TTC549 (cell line): ENCODE measurements around the gene TOM1L2.
"Not testable (repeated sequence)": the region's sequence is repeated elsewhere in the genome, so short reads cannot be mapped to it uniquely, and the experiment has no call there.

ENCODE experiments used
- FAIRE-seq: peaks from 2 replicates; lab custom pipeline; 2012; peaks lifted over from hg19 to GRCh38; lab: Jason Lieb, UNC

Gene TOM1L2

GRCh38 chr17:17943281-17943984 is 28.8 kb downstream of the TOM1L2 start:
- no peak for FAIRE-seq

DNA sequence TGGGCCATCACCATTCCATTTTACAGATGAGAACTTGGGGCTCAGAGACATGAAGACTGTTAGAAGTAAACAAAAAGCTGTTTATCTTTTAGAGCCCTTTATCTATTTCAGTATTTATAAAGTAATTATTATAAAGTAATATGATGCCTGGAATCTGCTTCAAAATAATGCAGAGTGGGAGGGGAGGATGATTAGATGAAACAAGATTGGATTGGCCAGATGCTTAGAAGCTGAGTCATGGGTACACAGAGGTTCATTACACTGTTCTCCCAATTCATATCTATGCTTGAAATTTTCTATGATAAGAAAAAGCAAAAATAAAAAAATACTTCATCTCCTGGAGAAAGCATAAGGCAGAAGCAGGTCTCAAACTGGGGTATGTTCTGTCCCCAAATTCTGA is 29.4 kb downstream of the TOM1L2 start:
- FAIRE-seq: no peak

GRCh38 chr17:17941015-17941414 is 31.2 kb downstream of the TOM1L2 start:
- no peak for FAIRE-seq

- FAIRE-seq: no peak
Measured at GRCh38 chr17:17940441-17940911, 31.7 kb downstream of the TOM1L2 start.

- FAIRE-seq: not testable (repeated sequence)
Measured at GRCh38 chr17:17939941-17940340, 32.3 kb downstream of the TOM1L2 start.

DNA sequence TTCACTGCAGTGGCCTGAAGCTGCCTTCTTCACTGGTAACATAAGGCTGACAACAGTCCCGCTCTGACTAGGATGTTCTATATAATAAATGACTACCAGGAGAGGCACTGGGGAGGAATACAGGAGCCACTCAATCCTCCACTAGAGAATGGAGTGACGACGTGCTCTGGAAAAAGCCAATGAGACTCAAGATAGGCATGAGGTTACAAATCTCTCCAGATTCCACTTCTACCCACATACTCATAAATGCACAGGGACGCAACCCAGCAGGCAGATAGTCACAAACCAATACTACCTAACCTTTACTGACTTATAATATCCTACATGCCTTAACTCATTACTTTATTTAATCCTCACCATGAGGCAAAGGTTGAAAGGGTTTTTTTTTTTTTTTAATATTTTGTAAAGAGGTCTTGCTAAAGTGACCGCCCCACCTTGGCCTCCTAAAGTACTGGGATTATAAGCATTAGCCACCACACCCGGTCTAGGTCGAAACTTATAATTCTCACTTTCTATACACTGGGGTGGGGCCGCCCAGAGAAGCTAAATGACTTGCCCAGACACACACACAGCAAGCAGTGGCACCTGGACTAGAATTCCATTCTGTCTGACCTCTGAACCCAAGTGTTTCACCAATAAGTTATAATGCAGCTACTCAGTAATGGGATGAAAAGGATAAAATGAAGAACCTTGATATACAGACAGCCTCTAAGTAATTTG is 33.7 kb downstream of the TOM1L2 start:
- no peak for FAIRE-seq

- FAIRE-seq: no peak
Measured at GRCh38 chr17:17937958-17938357, 34.2 kb downstream of the TOM1L2 start.

DNA sequence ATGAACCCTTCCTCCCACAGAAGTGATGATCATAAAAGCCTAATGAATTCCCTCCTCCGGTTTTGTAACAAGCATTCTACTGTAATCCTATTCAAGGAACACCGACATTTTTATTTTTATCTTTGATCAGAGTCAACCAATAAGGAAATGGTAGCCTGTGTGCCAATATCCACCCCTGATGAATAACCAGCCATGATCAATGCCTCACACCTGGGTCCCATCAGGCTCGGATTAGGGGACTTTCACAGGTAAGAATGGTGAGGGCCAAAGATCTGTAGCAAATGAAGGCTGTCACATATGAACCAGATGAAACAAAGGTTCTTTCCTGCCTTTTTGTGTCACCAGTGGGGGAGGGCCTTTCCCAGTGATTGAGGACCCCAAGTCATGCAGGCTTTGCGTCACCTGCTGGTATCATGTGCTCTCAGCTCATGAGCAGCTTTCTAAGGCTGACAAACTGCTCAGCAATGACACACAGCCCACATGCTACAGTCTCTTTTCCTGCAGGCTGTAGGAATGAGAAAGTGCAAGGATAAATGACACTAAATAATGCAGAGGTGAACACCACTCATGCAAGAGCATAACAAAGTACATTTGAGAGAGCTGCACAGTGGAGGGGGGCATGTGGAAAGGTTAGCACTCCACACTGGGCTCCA is 34.9 kb downstream of the TOM1L2 start:
- no peak for FAIRE-seq

GRCh38 chr17:17935321-17936271 is 36.6 kb downstream of the TOM1L2 start:
- no peak for FAIRE-seq

DNA sequence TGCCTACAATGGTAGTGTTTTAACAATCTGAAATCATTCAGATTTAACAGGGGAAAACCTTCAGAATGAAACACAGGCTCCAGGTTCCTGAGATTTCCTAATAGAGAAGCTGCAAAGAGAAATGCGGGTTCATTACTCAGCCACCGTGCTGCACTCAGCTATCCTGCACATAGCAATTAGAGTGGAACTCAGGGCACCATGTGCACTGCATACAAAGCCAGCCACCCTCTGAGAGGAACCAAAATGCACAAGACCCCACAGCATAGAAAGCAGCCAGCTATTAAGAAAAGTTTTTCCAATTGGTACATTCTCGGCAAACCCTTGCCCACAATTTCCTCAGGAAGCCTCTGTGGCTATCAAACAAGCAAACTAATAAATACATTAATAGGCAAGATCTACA is 37.4 kb downstream of the TOM1L2 start:
- FAIRE-seq: no peak

DNA sequence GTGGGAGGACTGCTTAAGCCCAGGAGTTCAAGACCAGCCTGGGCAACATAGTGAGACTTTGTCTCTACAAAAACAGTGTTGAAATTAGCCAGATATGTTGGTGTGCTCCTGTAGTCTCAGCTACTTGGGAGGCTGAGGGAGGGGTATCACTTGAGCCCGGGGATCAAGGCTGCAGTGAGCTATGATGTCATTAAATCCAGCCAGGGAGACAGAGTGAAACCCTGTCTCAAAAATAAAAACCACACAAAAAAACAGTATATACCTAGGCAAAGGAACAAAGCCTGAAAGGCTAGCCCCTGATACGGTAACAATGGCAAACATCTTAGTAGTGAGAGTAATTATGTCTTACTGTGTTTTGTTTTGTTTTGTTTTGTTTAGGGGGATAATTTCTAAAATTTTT is 38.0 kb downstream of the TOM1L2 start:
- no peak for FAIRE-seq

DNA sequence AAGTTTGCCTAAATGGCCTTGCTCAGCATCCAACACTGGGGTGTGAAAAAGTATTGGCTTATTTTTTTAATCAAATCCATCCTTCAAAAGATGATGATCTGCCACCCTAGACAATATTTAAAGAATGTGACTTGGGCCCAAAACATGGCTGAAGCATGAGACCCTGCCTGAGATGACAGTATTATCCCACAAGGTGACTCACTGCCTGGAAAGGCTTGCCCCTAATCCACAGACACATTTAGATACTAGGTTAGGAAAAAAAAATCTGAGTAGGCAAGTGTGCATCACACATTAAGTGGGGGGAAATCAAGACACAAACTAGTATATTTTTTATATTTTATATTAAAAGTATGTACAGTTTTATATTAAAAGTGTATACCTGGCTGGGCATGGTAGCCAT is 38.4 kb downstream of the TOM1L2 start:
- no peak for FAIRE-seq

- no peak for FAIRE-seq
Measured at GRCh38 chr17:17931159-17931558, 41.0 kb downstream of the TOM1L2 start.

DNA sequence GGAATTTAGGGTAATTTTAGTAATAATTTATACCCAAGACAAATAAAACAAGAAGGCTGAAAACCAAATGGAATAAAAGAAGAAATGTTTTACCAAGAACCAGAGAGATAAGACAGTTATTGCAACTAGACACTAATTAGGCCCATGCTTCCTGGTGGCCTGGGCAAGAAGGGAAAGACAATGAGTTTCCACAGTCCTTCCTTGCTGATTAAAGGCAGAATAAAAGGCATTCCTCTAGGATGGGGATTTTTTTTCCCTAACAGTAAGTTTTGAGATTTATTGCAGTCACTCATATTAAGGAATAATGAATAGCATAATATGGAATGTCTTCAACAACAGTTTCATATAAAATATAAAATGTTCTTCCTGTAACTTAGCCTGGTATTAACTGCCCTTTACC is 41.5 kb downstream of the TOM1L2 start:
- no peak for FAIRE-seq

- no peak for FAIRE-seq
Measured at GRCh38 chr17:17929655-17930380, 42.4 kb downstream of the TOM1L2 start.

DNA sequence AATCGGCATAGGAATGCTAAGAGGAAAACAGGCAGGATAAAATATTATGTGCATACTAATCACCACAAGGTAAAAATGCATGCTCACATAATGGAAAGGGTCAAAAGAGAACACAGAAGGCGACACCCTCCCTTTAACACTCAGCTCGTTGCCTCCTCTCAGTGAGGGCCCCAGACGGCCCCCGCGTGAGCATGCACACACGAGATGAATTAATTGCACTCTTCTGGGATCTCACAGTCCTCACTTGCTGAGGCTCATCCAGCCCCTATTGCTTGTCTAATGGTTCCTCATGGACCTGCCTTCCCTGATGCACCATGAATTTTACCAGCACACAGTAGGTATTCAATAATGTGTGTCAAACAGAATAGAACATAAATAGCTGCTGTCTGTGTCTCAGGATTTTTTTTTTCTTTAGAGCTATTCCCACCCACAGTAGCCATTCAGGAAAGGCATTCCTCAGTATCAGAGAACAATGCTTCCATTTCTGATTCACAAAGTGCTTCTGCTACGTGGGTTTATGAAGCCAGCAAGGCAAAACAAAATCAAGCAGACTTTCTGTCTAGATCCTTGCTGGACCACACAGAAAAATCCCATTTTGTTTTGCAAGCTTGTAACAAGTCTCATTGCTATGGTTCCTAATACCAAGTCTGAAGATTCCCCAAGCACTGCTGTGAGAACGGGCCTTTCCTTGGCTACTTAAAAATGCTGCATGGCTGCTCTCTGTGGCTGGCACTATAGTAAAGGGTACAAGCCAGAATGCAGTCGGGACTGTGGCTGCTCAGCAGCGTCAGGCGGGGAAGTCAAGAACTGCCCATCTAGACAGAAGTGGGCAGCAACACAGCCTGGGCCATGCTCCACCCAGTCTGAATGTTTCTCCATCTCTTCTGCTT is 43.6 kb downstream of the TOM1L2 start:
- FAIRE-seq: no peak

GRCh38 chr17:17926840-17927449 is 45.3 kb downstream of the TOM1L2 start:
- no peak for FAIRE-seq

DNA sequence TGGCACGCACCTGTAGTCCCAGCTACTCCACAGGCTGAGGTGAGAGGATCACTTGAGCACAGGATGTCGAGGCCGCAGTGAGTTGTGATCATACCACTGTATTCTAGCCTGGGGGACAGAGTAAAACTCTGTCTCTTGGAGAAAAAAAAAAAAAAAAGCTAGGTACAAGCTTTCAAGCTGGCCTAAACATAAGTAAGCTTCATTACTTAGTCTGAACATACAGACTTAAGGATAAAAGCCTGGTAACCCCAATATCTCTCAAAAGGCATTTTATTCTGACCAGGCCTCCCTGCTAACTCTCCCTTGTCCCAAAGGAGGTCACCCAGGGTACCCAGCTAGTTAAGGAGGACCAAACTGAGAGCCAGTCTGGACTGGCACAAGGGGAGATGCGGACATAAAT is 46.2 kb downstream of the TOM1L2 start:
- FAIRE-seq: no peak

DNA sequence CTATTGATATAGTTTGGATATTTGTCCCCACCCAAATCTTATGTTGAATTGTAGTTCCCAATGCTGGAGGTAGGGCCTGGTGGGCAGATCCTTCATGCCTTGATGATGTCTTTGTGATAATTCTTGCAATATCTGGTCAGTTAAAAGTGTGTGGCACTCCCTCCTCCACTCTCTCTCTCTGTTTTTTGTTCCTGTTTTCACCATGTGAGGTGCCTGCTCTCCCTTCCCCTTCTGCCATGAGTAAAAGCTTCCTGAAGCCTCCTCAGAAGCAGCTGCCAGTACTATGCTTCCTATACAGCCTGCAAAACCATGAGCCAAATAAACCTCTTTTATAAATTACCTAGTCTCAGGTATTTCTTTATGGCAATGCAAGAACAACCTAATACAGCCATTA is 47.3 kb downstream of the TOM1L2 start:
- FAIRE-seq: no peak
